NCI-H2171 (cell line): ENCODE data around the gene ABCA7.

Source experiments
- DNase-seq: peaks from one replicate; lab custom pipeline; 2025; lab: John Stamatoyannopoulos, UW

The ABCA7 gene

DNA sequence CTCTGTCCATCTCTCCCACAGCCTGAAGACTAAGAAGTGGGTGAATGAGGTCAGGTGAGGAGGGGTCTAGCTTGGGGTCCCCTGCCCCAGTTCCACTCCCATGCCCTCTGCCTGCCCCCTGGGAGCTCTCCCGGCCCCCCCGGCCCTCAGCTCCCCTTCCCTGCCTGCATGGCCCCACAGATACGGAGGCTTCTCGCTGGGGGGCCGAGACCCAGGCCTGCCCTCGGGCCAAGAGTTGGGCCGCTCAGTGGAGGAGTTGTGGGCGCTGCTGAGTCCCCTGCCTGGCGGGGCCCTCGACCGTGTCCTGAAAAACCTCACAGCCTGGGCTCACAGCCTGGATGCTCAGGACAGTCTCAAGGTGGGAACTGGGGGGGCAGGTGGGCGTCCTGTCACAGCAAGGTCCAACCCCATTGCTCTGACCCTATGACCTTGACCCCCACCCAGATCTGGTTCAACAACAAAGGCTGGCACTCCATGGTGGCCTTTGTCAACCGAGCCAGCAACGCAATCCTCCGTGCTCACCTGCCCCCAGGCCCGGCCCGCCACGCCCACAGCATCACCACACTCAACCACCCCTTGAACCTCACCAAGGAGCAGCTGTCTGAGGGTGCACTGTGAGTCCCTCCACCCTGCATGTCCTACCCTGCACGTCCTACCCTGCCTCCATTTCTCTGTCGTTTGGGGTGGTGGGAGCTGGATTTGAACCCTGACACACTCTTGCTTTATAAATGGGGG is 16.1 kb downstream of the ABCA7 start:
- DNase-seq: no peak

DNA sequence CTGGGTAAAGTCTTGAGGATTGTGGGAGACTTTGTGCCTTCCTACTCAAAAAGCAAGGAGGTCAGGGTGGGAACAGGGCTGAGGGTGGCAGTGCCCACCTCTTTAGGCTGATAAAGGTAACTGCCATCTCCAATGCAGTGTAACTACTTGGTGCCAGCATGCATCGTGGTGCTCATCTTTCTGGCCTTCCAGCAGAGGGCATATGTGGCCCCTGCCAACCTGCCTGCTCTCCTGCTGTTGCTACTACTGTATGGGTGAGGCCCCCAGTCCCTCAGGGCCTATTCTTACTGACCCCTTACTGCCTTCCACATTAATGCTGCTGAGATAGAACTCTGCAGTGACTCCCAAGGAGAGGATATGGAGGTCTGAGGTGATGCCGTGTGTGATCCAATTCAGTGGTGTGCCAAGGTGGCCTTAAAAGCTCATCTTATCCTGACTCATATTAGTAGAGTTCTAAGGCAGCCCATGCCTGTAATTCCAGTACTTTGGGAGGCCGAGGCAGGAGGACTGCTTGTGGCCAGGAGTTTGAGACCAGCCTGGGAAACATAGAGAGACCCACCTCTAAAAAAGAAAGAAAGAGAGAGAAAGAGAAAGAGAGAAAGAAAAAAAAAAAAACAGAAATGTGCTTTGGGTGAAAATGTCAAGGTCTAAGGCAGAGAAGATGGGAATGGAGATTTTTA is 17.4 kb downstream of the ABCA7 start:
- peak; percentile 70 for DNase-seq

DNA sequence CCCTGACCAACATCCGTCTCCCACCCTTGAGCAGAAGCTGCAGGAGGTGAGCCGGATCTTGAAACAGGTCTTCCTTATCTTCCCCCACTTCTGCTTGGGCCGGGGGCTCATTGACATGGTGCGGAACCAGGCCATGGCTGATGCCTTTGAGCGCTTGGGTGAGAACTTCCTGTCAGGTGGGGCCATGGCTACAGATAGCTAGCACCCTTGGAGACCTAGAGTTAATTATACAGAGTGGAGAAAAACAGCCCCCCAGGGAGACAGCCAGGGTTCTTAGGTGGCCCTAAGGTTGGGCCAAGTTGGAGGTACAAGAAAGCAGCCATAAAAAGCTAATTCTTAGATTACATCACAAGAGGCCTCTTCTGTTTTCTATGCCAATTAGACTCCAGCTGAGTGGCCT is 18.2 kb downstream of the ABCA7 start:
- no peak for DNase-seq

DNA sequence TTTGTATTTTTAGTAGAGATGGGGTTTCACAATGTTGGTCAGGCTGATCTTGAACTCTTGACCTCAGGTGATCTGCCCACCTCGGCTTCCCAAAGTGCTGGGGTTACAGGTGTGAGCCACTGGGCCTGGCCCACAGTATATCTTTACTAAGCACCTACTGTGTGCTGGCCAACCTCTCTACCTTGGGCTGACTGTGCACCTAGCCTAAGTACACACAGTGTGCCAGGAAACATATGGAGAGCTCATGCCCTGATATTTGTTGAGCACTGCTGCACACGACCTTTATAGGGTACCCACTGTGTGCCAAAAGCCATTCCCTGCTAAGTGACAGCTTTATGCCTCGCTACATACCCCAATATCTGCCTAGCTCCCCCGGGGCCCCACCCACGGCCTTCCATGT is 20.8 kb downstream of the ABCA7 start:
- DNase-seq: no peak

DNA sequence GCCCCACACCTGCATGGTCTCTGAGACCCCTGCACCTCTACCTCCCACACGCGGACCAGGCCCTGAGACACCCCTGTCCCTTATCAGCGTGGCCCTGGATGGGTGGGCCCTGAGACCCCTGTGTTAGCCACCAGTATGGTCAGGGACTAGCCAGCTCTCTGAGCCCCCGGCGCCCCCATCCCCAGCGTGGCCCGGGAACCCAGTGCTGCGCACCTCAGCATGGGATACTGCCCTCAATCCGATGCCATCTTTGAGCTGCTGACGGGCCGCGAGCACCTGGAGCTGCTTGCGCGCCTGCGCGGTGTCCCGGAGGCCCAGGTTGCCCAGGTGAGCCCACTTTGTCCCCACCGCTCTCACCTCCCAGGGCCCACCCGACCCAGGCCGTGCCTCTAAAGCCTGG is 22.1 kb downstream of the ABCA7 start:
- no peak for DNase-seq

DNA sequence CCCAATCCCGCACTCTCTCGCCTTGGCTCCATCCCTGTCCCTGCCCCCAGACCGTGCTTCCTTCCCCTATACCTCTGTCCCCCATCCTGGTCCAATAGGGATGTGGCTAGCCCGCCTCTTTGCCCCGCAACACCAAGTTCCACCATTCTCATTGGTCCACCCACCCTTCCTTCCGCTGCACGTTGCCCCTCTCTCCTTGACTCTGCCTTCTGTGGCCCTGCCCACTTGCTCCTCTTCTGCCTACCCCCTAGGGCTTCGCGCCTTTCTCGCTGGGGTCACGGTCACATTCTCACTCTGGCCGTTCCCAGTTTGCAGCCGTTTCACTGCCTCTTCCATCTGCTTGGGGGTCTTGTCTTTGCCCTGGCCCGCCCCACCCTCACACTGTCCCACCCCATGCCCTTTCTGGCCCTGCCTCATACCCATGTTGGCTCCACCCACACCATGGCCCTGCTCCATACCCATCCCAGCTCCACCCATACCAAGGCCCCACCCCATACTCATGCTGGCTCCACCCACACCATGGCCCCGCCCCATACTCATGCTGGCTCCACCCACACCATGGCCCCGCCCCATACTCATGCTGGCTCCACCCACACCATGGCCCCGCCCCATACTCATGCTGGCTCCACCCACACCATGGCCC is 22.6 kb downstream of the ABCA7 start:
- DNase-seq: no peak

DNA sequence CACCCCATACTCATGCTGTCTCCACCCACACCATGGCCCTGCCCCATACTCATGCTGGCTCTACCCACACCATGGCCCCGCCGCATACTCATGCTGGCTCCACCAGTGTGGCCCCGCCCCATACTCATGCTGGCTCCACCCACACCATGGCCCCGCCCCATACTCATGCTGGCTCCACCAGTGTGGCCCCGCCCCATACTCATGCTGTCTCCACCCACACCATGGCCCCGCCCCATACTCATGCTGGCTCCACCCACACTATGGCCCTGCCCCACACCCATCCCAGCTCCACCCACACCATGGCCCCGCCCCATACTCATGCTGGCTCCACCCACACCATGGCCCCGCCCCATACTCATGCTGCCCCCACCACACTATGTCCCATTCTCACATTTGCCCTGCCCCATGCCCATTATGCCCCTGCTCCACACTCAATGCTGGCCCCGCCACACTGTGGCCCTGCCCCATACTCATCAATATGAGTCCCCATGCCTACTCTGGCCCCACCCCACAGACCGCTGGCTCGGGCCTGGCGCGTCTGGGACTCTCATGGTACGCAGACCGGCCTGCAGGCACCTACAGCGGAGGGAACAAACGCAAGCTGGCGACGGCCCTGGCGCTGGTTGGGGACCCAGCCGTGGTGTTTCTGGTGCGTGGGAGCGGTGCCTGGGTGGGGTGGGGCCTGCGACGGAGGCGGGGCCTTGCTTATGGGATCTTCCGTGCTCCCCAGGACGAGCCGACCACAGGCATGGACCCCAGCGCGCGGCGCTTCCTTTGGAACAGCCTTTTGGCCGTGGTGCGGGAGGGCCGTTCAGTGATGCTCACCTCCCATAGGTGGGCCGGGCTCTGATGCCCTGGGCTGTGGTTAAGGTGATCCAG is 23.4 kb downstream of the ABCA7 start:
- no peak for DNase-seq

DNA sequence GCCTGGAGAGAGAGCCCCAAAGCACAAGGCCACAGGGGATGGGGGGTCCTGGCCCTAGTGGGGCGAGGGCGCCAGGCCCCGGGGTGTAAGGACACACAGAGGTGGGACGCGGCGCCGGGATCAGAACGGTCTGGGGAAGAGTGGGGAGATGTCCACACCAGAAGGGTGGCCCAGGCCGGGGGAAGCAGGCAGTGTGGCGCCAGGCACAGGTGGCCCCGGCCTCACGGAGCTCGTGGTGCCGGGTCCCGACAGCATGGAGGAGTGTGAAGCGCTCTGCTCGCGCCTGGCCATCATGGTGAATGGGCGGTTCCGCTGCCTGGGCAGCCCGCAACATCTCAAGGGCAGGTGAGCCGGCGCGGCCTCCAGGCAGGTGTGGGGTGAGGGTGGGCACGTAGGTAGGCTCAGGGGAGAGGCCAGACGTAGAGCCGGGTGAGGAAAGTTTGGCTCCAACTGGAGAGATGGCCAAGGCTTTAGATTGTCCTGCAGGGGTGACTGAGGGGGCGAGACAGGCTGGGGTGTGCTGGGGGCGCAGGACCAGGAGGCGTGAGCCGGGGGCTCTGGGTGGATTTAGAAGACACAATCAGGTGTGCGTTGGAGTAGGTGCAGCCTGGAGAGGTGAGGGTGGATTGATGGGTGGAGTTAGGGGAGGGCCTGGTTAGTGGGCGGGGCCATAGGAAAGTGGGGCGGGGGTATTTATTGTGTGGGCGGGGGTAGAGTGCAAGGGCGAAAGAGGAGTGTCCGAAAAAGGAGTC is 24.2 kb downstream of the ABCA7 start:
- no peak for DNase-seq

DNA sequence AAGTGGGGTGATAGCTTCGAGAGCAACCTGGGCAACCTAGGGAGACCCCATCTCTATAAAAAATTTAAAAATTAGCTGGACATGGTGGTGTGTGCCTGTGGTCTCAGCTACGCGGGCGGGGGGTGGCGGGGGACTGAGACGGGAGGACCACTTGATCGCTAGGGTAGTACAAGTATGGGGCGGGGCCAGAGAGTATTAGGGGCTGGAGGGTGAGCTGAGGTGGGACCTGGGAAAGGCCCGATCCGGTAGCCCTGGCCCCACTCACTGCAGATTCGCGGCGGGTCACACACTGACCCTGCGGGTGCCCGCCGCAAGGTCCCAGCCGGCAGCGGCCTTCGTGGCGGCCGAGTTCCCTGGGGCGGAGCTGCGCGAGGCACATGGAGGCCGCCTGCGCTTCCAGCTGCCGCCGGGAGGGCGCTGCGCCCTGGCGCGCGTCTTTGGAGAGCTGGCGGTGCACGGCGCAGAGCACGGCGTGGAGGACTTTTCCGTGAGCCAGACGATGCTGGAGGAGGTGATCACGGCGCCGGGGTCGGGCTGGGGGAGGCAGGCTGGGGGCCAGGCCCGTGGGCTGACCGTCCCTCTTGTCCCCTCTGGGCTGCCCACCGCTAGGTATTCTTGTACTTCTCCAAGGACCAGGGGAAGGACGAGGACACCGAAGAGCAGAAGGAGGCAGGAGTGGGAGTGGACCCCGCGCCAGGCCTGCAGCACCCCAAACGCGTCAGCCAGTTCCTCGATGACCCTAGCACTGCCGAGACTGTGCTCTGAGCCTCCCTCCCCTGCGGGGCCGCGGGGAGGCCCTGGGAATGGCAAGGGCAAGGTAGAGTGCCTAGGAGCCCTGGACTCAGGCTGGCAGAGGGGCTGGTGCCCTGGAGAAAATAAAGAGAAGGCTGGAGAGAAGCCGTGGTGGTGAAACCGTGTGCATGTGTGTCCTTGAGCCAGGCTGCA is 25.0 kb downstream of the ABCA7 start:
- peak; percentile 67 for DNase-seq

DNA sequence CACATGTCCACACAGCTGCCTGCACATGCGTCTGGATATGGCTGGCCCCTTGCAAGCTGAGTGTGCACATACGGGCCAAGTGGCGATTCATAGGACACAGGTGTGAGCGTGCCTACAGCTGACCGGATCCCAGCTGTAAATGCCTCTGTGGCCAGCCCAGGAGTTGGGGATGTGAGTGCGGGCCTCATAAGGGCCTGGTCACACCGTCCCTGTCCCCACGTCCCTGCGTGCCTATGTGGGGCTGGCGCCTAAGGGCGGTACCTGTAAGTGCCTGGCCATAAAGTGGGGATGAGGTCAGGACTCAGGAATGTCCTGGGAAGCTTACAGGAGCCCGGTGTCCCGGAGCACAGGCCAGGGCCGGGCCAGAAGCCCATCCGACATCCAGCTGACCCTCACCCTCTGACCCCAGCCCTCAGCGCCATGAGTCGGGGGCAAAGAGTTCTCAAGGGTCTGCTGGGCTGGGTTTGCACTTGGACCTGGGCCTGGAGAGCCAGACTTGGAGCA is 25.8 kb downstream of the ABCA7 start:
- no peak for DNase-seq

DNA sequence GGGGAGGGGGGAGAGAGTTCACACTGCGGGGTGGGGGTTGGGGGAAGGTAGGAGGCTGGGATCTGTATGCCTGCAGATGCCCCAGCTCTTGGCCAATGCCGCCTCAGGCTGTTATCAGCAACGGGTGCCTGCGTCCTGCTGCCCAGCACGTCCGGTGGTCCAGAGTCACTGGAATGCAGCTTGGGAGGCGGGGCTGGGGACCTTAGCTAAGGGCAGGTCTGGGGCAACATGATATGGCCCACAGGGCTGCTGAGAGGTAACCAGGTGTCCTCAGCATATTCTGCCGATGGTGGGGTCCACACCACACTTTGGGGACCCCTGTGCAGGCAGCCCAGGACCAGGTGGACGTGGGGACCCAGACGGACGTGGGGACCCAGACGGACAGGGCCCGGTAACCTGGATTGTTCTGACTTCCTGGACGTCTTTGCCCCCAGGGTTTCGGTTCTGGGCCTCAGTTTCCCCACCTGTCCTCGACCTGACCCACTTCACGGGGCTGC is 26.4 kb downstream of the ABCA7 start:
- no peak for DNase-seq

DNA sequence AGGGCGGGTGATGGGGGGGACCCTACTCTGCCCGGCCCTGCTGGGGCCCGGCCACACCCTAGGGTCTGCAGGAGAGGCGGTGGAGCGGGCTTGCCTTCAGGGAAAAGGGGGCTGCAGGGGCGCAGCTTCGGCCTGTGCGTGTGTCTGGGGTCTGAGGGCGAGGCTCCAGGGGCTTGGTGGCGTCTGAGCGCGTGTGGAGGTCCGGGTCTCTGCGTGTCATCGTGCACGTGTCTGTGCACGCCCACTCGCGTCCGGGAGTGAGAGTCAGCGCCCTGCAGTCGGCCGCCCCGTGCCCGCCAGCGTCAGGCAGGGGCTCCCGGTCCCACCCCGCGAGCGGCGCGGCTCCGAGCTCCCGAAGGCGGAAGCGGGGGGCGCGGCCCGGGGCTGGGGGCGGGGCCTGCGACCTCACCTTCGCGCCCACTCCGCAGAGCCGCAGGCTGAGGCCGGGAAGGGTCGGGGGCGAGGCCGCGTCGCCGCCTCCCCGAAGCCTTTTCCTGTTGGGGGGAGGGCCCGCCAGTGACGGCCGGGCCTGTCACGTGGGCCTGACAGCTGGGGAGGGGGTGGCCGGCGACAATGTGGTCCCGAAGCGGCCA is 26.9 kb downstream of the ABCA7 start, which contains the start of gene ARHGAP45:
TSS of gene ARHGAP45 (plus strand) at position 420 of the 593 bp plus-strand sequence. CDS start 239 bp downstream, outside the sequence.
- DNase-seq: no peak

DNA sequence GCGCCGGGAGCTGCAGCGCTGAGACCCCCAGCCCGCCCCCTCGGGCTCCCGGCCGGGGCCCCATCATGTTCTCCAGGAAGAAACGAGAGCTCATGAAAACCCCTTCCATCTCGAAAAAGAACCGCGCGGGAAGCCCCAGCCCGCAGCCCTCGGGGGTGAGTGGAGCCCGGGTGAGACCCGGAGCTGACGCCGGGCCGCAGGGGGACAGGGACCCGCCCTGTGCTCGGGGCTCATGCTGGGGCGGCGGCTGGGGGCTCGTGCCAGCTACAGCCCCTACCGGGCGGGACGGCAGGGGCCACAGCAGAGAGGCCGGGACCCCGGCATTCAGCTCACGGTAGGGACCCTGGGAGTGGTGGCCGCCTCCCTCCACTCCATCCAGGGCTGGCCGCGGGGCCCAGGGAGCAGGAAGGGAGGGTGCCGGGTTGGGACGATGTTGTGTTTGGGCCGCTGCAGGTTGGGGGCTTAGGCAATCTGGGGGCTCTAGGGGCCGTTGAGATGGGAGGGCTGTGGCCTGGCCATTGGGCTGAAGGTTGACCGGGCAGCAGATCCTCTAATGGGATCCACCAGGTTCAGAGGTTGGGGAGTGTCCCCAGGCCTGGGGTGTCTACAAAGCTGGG is 27.5 kb downstream of the ABCA7 start:
- DNase-seq: no peak

DNA sequence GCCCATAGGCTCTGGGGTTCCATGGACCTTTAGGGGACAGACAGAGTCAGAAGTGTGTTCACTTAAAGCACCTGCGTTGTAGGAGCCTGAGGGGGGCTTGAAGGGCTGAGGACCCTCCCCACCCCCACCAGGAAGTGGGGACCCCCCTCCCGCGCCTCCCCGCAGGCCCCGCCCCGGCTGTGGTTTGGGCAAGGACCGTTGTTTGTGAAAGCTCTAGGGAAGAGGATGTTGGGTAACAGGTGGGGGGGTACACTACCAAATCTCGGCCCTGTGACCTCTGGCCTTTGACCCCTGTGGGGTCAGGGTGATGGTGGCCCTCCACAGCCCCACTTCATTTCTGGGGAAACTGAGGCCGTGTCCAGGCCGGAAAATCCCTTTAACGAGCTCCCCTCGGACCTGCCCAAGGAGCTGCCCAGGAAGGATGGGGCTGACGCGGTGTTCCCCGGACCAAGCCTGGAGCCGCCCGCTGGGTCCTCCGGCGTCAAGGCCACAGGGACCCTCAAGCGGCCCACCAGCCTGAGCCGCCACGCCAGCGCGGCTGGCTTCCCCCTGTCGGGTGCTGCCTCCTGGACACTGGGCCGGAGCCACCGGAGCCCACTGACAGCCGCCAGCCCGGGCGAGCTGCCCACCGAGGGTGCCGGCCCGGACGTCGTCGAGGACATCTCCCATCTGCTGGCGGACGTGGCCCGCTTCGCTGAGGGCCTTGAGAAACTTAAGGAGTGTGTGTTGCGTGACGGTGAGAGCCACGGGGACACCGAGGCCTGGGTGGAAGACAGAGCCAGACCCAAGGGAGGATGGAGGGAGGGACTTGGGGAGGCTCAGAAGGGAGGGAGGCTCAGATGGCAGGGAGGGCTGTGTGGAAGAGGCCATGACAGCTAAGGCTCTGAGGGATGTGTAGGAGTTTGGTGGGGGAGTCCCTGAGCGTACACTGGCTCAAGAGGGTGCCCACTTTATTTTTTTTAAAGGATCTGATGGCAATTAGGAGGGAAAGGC is 28.4 kb downstream of the ABCA7 start:
- no peak for DNase-seq

DNA sequence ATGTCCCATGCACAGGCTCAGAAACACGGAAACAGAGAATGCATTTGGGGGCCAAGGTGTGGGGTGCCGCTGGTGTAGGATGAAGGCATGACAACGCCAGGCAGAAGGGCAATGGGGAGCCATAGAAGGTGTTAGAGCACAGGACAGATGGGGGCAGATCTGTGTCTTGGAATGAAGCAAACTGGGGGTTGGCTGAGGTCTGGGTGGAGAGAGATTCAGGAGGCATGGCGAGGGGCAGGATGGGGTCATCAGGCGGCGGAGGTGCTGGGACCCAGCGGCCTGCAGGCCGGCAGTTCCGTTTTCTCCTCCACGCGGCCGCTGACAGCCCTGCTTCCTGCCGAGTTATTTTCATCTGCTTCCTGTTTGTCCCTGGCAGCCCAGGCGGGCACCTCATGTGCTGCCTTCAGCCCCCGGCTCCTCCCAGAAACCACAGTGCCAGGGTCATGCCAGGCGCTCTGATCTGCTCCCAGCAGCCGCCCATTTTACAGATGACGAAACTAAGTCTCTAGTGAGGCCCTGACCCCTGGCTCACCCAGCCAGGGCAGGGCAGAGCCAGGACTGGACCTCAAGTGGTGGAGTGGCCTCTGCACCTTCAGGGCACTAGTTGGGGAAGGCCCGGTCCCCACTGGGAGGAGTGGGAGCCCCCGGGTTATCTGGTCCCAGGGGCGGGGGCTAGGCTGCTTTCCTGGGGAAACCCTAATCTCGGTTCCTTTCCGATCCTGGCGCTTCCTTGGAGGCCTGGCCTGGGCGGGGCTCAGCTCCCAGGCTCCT is 29.3 kb downstream of the ABCA7 start:
- no peak for DNase-seq

DNA sequence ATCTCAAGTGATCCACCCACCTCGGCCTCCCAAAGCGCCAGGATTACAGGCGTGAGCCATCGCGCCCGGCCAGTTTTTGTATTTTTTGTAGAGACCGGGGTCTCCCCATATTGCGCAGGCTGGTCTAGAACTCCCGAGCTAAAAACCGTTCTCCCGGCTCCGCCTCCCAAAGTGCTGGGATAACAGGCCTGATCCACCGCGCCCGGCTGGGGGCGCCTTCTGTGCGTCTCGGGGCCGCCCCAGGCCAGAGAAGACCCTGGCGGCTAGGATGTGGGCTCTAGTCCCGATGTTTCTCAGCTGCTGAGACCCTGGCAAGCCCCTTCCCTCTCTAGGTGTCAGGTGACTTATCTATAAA is 30.6 kb downstream of the ABCA7 start:
- no peak for DNase-seq
